Stimulated activated CD8-positive, alpha-beta memory T cell treated with anti-CD3 and anti-CD28 coated beads, Interleukin-15, amount 100 ng/mL, for 1 hour (primary cell): ENCODE measurements around the gene ERMAP.
A peak's percentile ranks its signal among the peaks of the same experiment; 100 is the strongest.
"Not testable (repeated sequence)": the region's sequence is repeated elsewhere in the genome, so short reads cannot be mapped to it uniquely, and the experiment has no call there.

ENCODE experiments used
- DNase-seq: peaks from one replicate; pipeline ENCODE4 v3.0.0-alpha.2; 2020; ENCODE audit warnings: low read depth

The ERMAP gene

DNA sequence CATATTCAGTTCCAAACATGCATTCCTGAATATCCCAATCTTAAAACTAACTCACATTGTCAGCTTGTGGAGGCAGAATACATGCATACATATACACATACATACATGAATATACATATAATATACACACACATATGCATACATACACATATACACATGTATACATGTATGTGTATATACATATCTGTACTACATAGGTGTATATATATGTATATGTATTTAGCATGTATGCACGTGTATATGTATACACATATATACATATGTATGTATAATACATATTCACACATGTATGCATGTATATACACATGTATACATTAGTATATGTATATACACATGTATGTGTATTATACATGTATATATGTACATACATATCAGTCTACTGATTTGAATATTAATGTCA, 28.3 kb downstream of the ERMAP start:
- no peak for DNase-seq

DNA sequence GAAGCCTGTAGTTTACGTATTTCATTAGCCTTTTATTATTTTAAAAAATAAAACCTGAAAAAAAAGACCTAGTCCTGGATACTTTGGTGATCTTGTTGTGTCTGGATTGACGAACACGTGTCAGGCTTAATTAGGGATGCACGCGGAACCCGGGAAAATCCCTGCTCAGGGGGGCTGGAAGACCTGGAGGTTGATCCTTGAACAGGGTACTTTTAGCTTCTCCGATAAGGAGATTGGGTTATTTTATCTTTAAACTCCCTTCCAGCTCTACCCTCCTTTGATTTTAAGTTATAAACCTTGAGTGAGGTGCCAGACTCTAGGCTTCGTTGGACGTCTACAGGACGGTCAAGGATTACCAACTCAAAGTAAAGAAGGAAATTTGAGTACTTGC, 28.9 kb downstream of the ERMAP start:
- no peak for DNase-seq

- DNase-seq = peak; percentile 74
Observed at GRCh38 chr1:42846257-42847110, 29.6 kb downstream of the ERMAP start, which contains the start of gene ZNF691. Gene ZNF691 (plus strand): TSS chr1:42846613. CDS start chr1:42849659, 3,046 bp downstream.

DNA sequence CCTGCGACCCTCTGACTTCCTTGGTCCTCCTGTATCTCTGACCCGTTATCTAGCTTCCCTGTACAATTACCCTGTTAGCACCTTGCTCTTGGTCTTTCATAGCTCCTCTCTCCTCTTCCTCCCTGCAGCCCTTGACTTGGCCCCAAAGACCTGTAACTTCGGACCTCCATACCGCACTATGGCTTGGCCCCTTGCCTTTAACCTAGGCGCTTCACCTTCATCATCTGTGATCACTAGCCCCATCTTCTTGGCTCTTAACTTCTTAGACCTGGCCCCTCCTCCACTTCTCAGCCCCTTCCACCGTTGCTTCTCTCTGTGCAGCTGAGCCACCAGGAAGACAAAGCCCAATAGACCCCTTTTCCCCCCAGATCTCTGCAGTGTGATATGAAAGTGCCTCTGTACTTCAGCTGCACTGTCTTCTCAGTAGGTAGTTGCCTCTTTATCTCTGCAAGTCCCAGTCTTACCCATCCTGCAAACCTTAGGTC, 30.2 kb downstream of the ERMAP start:
- no peak for DNase-seq

GRCh38 chr1:42847721-42848460, 31.0 kb downstream of the ERMAP start:
- DNase-seq = no peak

- no peak for DNase-seq
Observed at GRCh38 chr1:42848823-42849537, 32.1 kb downstream of the ERMAP start.

GRCh38 chr1:42849944-42850343, 33.0 kb downstream of the ERMAP start:
- no peak for DNase-seq

- no peak for DNase-seq
Observed at GRCh38 chr1:42851420-42851819, 34.5 kb downstream of the ERMAP start.

DNA sequence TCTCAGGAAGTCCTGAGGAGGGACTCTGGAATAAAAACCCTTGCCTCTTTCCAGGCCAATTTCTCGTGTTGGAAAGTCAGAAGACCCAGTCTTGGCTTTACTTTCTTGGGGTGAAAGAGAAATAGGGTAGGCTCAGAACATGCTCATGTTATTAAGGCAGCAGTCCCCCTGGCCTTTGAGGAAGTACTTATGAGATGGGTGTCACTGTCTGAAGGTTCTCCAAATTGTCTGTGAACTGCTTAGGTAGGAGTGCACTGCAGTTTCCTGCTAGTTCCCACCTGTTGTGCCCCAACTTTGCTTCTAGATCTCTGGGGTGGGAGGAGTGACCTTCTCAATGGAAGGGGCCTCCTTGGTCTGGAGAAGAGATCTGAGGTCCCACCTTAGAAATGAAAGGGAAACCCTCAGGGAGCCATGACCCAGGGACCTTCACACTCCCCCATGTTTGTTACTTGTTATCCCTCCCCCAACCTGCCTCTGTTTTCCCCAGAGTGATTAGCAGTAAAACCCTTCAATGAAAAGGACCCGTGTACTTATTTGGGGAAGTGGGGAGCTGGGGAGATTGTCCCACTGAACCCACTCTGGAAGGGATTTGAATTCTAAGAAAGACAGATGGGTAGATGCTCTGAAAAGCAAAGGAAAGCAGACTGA, 35.2 kb downstream of the ERMAP start:
- no peak for DNase-seq

DNA sequence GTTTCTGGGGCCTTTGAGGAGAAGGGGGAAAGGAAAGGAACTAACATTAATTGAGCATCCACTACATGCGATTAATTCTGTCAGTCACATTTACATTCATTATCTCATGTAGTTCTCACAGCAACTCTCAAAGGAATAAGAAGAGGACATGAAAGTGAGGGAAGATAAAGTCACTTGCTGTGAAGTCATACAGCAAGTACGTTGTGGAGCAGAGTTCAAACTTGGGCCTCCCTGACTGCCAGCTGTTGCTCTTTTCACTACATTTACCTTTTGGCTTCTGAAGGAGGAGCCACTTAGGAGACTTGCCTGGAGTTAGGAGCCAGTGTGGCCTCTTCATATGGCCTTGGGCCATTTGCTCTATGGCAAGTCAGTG, 35.7 kb downstream of the ERMAP start:
- DNase-seq = no peak

DNA sequence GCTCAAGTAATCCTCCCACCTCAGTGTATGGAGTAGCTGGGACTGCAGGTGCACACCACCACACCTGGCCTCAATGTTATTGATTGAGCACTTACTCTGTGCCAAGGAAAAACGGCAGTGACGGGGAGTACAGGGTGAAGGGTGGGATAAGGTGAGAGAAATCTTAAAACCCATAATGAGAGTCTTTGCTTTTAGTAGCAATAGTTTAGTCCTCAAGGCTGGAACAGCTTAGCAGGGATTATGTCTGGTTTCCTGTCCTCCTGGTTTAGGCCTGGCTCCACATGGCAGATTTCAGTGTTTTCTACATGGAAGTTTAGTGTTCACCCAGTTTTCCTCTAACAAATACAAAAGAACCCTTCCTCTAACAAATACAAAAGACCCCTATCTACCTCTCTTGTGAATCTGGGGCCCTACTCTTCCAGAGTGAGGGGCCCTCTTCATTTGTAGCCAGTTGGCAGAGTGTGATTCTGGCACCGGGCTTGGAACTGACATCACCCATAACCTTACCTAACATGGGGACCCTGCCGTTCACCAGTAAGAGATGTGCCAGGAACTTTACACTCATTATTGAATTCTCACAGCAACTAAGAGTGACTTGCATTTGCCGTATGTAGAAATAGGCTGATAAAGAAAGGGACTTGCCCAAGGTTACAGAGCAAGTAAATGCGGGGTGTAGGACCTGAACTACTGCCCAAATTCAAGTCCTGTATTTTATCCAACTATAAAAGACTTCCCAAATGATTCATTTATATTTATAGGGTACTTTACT, 36.4 kb downstream of the ERMAP start:
- DNase-seq = no peak

DNA sequence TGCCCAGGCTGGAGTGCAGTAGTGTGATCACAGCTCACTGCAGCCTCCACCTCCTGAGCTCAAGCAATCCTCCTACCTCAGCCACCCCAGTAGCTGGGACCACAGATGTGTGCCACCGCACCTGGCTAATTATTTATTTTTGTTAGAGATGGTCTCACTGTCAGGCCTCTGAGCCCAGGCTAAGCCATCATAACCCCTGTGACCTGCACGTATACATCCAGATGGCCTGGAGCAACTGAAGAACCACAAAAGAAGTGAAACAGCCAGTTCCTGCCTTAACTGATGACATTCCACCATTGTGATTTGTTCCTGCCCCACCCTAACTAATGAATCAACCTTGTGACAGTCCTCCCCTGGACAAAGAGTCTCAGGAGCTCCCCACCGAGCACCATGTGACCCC, 39.6 kb downstream of the ERMAP start:
- DNase-seq = not testable (repeated sequence)

DNA sequence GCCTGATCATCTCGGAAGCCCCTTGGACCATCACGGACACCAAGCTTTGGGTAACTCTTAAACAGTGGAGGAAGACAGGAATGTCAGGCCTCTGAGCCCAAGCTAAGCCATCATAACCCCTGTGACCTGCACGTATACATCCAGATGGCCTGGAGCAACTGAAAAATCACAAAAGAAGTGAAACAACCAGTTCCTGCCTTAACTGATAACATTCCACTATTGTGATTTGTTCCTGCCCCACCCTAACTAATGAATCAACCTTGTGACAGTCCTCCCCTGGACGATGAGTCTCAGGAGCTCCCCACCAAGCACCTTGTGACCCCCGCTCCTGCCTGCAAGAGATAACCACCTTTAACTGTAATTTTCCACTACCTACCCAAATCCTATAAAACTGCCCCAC, 42.4 kb downstream of the ERMAP start:
- DNase-seq = not testable (repeated sequence)

DNA sequence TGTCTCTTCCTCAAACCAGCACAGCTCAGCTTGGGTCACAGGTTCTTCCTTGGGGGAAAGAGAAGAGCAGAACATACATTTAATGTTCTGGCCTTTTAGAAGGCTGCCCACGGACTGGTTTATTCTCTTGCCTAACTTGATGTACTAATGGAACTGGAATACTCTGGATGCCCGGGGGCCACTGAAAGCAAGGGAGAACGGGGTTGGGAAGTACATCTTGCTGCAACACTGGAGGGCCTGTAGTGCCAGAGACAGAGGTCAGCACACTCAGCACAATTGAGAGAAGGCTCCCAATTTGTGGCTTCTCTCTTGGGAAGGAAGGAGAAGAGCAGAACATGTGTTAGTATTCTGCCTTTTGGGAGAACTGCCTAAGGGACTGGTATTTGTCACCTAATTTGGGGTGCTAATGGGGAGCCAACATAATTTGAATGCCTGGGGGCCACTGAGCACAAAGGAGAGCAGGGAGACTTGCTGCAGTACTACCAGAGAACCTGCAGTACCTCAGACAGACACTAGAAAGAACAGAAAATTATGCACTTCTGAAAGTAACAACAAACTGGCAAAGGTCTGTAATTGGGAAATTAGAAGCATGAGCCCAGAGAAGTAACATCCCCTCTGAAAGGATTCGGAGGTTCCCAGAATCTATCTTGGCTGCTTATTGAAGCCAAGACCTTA, 43.6 kb downstream of the ERMAP start:
- no peak for DNase-seq

- no peak for DNase-seq
Observed at GRCh38 chr1:42861014-42861399, 44.1 kb downstream of the ERMAP start.

DNA sequence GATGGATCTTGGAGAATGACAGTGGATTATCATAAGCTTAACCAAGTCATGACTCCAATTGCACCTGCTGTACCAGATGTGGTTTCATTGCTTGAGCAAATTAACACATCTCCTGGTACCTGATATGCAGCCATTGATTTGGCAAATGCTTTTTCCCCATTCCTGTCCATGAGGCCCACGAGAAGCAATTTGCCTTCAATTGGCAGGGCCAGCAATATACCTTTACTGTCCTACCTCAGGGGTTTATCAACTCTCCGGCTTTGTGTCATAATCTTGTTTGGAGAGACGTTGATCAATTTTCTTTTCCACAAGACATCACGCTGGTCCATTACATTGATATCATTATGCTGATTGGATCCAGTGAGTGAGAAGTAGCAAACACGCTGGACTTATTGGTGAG, 49.6 kb downstream of the ERMAP start:
- DNase-seq = no peak

GRCh38 chr1:42868466-42868865, 51.5 kb downstream of the ERMAP start:
- DNase-seq = not testable (repeated sequence)

DNA sequence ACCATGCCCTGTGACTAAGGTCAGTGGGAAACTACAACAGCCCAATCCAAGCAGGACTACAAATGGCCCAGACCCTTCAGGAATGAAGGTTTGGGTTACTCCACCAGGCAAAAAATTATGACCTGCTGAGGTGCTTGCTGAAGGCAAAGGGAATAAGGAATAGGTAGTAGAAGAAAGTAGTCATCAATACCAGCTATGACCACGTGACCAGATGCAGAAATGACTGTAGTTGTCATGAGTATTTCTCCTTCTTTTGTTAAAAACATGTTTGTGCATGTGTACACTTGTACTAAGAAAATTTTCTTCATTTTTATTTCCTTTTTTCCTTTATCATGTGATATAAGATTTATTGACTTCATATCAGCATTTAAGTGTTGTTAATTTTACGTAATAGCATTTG, 52.3 kb downstream of the ERMAP start:
- DNase-seq = not testable (repeated sequence)

GRCh38 chr1:42869751-42870150, 52.8 kb downstream of the ERMAP start:
- DNase-seq = not testable (repeated sequence)

DNA sequence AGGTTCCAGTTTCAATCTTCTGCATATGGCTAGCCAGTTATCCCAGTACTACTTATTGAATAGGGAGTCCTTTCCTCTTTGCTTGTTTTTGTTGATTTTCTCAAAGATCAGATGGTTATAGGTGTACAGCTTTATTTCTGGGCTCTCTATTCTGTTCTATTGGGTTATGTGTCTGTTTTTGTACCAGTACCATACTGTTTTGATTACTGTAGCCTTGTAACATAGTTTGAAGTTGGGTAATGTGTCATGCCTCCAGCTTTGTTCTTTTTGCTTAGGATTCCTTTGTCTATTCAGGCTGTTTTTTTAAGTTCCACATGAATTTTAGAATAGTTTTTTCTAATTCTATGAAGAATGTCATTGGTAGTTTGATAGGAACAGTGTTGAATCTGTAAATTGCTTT, 56.2 kb downstream of the ERMAP start:
- DNase-seq = not testable (repeated sequence)

DNA sequence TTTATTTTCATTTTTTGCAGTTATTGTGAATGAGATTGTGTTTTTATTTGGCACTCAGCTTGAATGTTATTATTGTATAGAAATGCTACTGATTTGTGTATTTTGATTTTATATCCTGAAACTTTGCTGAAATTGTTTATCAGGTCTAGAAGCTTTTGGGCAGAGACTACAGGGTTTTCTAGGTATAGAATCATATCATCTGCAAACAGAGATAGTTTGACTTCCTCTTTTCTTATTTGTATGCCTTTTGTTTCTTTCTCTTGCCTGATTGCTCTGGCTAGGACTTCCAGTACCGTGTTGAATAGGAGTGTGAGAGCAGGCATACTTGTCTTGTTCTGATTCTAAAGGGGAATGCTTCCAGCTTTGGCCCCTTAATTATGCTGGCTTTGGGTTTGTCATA, 56.7 kb downstream of the ERMAP start:
- no peak for DNase-seq
